GM21576 (cell line): Measurements from ENCODE around the gene IL20.
"Not testable (repeated sequence)": the region's sequence is repeated elsewhere in the genome, so short reads cannot be mapped to it uniquely, and the experiment has no call there.

Experiments
- ATAC-seq: cut with Tn5 transposase; IDR thresholded peaks from one replicate; pipeline ENCODE4 v1.9.1; 2021; ENCODE audit warnings: mild to moderate bottlenecking, moderate library complexity; ENCODE audit not compliant: unreplicated experiment

Gene IL20

DNA sequence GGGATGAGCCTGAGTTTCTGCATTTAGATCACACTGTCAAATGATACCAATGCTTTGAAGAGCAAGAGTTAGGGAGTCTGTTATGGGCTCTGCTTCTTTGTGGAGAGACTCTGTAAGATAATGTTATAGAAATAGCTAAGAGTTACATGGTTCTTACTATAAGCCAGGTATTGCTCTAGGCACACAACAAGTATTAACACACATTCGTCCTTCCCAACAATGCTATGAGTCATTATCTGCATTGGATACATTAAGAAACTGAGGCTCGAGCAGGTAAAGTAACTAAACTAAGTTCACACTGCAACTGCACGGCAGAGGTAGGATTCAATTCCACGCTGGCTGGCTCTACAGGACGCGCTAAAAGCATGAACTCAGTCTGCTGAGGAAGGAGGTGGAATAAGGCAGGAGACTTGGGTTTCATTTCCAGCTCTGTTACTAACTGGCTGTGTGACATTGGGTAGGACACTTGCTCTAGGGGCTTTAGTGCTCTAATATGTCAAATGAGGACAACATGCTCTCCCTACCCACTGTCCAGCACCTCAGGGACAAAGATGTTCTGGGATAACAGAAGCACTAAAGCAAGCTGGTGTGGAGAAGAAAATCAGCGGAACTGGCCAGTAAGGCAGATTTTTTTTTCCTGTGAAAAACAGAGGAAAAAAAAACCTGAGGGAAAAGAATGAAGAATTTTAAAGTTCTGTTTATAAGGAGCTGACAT is 23.7 kb upstream of the IL20 start:
- no peak for ATAC-seq

DNA sequence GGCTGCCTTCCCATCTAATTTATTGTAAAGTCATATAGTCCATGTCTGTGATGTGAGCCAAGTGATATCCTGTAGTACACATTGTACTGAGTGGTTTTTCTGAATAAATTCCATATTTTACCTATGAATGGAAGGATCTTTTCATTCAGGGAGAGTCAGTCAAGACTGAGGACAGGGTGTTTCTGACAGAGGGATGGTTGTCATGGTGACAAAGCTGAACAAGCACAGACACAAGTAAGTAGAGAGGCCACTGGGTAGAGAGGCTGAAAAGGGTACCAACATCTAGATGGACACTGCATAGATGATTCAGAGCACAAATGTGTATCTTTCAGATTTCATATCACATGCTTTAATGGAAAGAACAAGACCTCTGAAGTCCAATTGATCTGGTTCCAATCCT is 22.6 kb upstream of the IL20 start:
- ATAC-seq: no peak

DNA sequence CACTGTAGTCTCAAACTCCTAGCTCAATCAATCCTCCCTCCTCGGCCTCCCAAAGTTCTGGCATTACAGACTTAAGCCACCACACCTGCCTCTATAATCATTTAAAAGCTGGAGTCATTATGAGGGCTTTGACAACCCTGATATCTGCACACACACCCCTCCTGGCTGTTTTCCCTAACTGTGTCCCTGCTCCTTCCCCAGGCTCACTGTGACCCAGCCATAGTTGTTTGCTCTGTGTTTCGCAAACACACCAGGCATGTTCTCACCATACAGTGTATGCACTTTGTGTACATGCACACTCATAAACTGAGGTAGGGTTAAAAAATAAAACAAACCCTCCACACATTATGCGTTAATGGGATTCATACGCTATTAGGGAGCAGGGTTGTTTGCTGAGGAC is 21.8 kb upstream of the IL20 start:
- ATAC-seq: no peak

DNA sequence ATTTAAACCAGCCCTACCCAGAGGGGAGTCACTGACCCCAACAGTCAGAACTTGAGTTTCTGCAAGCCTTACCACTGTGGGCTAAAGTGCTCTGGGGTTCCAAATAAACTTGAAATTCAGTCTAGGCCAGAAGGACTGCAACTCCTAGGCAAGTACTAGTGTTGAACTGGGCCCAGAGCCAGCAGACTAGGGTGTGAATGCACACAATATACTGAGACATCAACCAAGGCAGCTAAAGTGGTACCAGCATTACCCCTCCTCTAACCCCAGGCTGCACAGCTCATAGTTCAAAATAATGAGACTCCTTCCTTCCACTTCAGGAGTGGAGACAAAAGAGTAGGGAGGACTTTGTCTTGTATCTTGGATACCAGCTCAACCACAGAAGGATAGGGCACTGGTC is 18.9 kb upstream of the IL20 start:
- no peak for ATAC-seq

DNA sequence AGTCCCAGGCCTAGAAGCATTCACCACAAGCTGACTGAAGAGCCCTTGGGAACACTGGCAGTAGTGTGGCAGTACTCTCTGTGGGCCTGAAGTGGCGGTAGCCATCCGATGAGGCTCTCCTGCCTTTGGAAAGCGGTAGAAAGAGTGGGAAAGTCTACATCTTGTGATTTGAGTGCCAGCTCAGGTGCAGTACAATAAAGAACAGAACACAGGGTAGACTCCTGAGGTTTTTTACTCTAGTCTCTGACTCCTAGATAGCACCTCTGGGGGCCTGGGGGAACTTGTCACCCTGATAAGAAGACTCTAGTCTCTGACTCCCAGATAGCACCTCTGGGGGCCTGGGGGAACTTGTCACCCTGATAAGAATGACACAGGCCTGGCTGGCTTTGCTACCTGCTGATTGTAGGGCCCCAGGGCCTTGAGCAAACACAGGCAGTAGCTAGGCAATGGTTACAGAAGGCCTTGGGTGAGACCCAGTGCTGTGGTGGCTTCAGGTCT is 18.0 kb upstream of the IL20 start:
- no peak for ATAC-seq

DNA sequence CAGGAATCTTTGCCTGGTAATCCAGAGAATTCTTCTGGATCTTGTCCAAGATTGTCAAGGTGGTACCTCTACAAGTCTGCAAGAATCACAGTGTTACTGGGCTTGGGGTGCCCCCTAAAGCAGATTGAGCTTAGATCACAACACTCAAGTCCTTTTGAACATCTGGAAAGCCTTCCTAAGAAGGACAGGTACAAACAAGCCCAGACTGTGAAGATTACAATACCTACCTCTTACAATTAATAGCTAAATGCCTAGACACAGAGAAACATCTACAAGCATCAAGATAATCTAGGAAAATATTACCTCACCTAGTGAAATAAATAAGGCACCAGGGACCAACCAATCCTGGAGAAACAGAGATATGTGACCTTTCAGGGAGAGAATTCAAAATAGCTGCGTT is 17.5 kb upstream of the IL20 start:
- ATAC-seq: no peak

DNA sequence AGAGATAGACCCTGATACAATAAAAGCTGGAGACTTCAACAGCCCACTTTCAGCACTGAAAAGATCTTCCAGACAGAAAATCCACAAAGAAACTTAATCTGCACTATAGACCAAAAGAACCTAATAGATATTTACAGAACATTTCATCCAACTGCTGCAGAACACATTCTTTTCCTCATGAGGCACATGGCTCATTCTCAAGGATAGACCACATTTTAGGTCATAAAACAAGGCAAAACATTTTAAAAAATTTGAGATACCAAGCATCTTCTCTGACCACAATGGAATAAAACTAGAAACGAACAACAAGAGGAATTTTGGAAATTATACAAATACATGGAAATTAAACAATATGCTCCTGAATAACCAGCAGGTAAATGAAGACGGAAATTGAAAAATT is 15.0 kb upstream of the IL20 start:
- ATAC-seq: no peak

DNA sequence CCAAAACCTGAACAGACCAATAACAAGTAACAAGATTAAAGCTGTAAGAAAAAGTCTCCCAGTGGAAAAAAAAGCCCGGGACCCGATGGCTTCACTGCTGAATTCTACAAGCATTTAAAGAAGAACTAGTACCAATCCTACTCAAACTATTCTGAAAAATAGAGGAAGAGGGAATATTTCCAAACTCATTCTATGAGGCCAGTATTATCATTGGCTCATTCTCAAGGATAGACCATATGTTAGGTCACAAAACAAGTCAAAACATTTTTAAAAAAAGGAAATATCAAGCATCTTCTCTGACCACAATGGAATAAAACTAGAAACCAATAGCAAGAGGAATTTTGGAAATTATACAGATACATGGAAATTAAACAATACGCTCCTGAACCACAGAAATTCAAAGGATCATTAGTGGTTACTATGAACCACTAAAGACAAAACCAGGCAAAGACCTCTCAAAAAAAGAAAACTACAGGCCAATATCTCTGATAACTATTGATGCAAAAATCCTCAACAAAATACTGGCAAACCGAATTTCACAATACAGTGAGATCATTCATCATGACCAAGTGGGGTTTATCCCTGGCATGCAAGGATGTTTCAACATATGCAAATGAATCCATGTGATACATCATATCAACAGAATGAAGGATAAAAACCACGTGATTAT is 13.9 kb upstream of the IL20 start:
- ATAC-seq: no peak

DNA sequence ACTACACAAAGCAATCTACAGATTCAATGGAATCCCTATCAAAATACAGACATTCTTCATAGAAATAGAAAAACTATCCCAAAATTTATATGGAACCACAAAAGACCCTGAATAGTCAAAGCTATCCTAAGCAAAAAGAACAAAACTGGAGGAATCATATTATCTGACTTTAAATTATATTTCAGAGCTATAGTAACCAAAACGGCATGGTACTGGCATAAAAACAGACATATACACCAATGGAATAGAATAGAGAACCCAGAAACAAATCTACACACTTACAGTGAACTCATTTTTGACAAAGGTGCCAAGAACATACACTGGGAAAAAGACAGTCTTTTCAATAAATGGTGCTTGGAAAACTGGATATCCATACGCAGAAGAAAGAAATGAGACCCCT is 12.8 kb upstream of the IL20 start:
- not testable (repeated sequence) for ATAC-seq

DNA sequence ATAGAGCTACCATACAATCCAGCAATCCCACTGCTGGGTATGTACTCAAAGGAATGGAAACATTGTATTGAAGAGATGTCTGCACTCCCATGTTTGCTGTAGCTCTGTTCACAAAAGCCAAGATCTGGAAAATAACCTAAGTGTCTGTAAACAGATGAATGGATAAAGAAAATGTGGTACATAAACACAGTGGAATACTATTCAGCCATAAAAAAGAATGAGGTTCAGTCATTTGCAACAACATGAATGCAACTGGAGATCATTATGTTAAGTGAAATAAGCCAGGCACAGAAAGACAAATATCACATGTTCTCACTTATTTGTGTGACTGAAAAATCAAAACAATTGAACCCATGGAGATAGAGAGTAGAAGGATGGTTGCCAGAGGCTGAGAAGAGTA is 11.7 kb upstream of the IL20 start:
- ATAC-seq: not testable (repeated sequence)

DNA sequence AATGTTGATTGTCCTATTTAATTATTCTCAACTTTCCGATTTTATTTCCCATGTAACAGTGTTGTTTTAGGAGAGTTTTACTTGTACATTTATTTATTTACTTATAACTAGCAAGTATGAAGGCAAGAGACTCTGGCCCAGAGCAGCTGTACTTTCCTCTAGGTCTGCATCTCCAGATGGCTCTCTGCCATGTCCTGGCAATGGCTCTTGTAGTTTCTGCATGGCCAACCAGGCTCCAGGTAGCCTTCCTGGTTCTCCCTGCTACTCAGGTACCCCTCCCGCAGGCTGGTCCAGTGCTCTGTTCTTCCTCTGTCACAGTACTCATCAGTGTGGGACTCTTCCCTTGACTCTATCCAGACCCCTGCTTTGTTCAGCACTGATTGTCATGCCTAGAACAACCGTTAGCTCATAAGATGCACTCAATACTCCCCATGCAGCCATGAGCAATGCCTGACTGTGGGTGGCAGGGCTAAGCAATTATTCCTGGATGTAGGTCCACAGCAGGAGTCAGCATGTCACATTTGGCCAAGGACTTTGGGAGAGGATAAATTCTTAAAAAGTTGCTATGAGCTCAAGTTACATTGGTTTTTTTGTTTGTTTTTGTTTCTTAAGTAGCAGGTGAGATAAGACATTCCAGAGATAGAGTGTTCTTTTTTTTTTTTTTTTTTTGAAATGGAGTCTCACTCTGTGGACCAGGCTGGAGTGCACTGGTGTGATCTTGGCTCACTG is 10.9 kb upstream of the IL20 start:
- ATAC-seq: no peak

DNA sequence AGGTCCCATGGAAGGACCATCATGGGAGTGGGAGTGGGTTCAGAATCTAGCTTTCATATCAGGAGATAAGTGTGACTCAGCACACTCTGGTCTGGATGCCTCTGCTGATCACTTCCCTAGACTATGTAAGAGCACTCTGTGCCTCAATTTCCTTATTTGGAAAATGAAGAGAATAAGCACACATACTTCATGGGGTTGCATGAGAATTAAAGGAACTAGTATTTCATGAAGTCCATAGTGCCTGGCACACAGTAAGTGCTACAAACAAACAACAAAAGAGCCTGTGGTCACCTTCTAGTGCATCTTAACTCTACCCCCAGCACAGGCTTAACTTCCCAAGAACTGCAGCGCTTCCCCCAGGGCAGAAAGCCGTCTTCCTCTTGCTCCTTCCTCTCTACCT is 9.6 kb upstream of the IL20 start:
- ATAC-seq: no peak

DNA sequence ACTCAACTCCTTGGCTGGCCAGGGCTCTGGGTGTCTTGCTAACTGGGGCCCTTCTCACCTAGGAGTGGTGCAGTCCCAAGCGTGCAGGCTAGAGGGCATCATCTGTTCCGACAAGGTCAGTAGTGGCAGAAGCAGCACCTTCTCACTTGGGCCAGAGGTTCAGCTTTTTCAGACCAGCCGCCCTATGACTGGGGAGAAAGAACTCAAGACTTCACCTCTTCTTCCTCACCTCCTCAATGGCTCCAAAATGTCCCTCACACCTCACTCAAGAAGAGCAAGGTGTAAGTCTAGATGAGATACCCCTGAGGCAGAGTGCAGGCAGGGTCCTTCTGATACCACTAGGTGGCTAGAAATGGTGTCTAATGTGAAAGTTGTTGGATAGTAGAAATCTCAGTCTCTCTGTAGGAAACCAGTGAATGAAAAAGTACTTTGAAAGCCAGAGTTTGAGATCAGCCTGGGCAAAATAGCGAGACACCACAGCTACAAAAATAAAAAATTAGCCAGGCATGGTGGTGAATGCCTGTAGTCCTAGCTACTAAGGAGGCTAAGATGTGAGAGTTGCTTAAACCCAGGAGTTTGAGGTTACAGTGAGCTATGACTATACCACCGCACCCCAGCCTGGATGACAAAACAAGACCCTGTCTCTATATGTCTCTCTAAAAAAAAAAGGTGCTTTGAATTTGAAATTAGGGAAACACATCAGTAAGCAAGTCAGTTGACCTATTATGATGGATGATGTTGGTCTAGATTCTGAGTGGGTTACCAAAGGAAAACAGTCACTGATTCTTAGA is 8.6 kb upstream of the IL20 start:
- no peak for ATAC-seq

DNA sequence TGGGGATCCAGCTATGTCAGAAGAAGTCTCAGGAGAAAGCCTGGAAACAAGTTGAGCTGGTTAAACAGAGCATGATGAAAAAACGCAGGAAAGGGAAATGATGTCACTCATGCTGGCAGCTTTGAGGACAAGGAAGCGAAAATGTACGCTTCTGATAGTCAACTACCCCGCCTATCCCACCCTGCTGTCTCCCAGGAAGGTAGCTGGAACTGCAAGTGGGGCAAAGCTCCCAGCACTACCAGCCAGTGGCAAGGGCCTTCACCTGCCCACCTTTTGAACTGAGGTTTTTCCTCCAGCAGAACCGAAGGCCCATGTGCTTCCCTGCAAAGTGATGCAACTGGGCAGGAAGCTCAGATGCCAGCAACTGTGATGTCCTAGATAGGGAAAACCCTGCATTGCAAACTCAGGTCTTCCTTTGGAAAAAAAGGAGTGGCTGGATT is 6.3 kb upstream of the IL20 start:
- ATAC-seq: no peak

DNA sequence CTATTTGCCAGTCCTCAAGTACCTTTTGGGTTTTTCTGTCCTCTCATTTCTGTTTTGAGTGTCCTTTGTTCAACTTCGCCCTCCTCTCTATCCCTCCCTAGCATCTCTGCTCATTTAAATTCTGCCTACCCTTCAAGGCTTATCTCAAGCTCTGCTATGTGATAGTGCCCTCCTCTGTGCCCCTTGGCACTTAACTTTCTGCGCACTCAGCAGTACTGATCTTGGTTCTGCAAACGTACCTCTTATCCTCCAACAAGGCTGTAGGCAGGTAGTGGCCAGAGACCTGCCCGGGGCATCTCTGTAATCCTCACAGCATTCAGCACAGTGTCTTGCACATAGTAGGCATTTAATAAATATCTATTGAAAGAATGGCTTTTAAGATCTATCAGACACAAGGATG is 5.3 kb upstream of the IL20 start:
- no peak for ATAC-seq

DNA sequence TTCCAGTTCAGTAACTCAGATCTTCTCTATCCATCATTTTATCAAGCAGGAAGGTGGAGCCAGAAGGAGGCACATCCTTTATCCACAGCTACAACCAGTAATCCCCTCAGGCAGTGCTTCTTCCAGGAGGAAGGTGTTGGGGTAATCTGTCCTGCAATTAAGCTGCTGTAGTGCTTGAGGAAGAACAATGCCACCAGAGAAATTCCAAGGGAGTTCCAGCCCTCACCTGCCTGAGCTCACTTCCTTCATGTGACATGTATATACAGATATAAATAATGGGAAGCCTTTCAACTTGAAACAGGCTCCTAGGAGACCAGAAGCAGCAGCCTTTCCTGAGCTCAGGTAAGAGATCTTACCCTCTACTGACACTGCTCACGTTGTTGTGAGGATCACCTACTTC is 2.2 kb upstream of the IL20 start:
- ATAC-seq: no peak

DNA sequence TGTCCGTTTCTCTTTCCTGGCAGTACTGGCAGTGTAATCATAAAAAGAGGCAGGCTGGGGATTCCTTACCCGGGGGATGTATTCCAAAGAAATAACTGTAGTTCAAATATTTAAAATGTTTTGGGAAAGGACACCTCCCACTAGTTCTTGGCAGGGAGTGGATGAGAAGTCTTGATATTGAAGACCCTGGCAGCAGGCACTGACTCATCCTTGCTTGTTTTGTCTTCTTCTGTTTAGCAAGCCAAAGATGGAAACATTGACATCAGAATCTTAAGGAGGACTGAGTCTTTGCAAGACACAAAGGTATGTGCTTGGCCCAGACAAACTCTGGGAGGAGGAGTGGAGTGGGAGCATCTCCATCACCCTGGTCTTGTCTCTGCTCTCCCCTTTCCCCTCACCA is 639 bp downstream of the IL20 start:
- no peak for ATAC-seq

DNA sequence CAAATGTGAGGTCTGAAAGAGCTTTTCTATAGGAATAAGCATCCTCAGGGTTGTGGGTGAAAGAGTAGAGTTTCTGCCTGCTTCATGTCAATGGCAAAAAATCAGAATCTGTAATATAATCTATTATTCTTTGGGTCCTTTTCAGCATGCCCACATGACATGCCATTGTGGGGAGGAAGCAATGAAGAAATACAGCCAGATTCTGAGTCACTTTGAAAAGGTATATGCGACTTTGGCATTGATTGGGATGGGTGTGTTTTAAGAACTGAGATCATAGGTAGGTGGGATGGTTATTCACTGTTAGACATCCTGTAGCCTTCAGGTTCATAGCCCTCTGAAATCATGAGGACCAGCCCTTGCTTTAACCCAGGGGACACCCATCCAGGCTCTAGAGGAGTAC is 1.8 kb downstream of the IL20 start:
- ATAC-seq: no peak

DNA sequence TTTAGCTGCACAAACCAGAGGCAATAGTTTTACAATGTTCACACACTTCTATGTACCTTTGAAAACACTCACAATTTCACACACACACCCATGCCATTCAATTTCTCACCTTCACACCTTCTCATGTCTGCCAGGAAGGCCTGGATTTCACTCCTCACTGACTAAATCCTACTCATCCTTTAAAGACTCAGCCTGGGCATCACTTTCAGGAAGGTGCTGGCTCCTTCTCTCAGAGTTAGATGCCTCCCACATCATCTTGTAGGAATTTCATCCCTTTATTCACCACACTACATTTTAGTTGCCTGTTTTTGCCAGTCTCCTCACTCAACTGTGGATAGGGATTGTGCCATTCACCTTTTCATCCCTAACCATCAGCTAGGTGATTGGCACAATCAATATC is 2.3 kb downstream of the IL20 start:
- ATAC-seq: no peak

DNA sequence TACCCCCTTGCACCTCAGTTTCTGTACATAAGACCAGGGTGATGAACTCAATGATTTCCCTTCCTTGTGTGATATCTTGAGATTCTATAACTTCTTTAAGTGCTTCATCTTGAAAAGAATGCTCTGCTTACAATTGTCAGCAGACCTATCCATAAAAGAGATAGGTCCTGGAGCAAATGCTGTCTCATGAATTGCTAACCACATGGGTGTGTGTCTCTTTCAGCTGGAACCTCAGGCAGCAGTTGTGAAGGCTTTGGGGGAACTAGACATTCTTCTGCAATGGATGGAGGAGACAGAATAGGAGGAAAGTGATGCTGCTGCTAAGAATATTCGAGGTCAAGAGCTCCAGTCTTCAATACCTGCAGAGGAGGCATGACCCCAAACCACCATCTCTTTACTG is 2.8 kb downstream of the IL20 start:
- ATAC-seq: no peak

DNA sequence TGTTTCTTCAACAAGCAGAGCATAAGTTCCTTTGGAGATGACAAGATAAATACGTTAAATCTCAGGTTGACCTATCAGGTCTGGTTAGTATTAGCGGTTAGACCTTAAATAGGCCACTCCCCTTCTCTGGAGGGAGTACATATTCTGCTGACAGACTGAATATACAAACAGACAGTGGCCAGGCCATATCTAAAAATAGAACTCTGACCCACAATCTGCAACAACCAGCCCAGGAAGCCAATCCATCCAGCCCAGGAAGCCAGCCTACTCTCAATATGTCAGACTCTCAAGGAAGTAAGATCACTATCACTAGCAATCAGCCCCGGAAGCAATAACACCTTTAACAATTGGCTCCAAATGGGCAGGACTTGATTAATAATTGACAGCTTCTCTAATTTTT is 6.7 kb downstream of the IL20 start:
- ATAC-seq: no peak
